Peyer's patch (tissue), 4 donors: ENCODE results near the gene AP4E1.

Experiments
- POLR2A ChIP-seq, 2 donors: fragments of 450-650 bp; IDR thresholded peaks; one replicate each; pipeline ENCODE4 v1.5.1; 2017; ENCODE audit warnings: antibody characterized with exemption in 2 of 2, mild to moderate bottlenecking in 2 of 2, moderate library complexity in 2 of 2
- TF ChIP-seq, protein P1 (sequence below), 6 experiments: fragments of 450-650 bp in 4 of 6; fragments of 200-600 bp in 2 of 6; sonication (generic) in 1 of 6; IDR thresholded peaks; one replicate each; pipeline ENCODE4 v1.5.1; 2017 to 2019; ENCODE audit warnings: antibody characterized with exemption in 6 of 6, mild to moderate bottlenecking in 3 of 6, moderate library complexity in 1 of 6

DNA sequence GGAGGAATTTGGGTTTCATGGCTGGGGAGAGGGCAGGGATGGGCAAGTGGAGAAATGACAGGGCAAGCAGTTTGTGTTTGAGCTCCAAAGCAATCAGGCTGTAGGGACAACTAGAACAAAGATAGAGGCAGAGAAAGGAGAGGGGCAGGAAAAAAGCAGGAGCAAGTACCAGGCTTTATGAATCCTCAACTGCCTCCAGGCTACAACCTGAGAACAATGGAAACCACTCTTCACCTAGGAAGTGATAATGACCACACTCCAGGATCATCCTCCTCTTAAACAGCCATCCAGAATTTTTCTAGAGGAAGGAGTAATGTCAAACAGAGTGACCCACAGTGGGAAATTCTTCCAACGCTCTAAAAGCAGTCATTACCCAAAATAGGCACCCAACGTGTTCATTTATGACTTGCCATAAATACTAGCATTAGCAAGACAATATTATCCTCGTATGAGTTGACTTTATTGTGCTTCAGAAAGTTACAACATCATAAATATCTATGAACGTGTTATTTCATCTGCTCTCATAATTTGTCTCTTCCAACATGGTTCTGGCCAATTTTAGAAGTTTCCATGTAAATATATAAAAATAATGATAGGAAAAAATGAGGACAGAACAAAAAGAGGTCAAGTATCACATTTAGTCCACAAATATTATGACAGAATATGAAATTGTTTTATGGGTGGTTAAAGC lies 135.7 kb downstream of the AP4E1 start:
- TF ChIP-seq, protein P1, sequence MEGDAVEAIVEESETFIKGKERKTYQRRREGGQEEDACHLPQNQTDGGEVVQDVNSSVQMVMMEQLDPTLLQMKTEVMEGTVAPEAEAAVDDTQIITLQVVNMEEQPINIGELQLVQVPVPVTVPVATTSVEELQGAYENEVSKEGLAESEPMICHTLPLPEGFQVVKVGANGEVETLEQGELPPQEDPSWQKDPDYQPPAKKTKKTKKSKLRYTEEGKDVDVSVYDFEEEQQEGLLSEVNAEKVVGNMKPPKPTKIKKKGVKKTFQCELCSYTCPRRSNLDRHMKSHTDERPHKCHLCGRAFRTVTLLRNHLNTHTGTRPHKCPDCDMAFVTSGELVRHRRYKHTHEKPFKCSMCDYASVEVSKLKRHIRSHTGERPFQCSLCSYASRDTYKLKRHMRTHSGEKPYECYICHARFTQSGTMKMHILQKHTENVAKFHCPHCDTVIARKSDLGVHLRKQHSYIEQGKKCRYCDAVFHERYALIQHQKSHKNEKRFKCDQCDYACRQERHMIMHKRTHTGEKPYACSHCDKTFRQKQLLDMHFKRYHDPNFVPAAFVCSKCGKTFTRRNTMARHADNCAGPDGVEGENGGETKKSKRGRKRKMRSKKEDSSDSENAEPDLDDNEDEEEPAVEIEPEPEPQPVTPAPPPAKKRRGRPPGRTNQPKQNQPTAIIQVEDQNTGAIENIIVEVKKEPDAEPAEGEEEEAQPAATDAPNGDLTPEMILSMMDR (IDR thresholded peaks at IDR 0.05) = no peak
- TF ChIP-seq POLR2A (IDR thresholded peaks at IDR 0.05) = no peak
